PC-9 (cell line): ENCODE data around the gene RBBP4. TPM values are rescaled to one million over a fixed set of nuclear protein-coding genes. Genes with fewer than 3 reads are reported as not detected.

ENCODE experiments used
- Bru-seq: library from RNA; stranded (reverse); fragments of 400-500 nt; gene quantifications from one replicate; lab custom pipeline; 2021; lab: Mats Ljungman, UMichigan
- BruChase-seq, 2 experiments: library from RNA; stranded (reverse); fragments of 400-500 nt; gene quantifications; one replicate each; lab custom pipeline; 2021; lab: Mats Ljungman, UMichigan
- BruUV-seq: library from RNA; stranded (reverse); fragments of 400-500 nt; replicated peaks from 2 replicates; lab custom pipeline; 2021; lab: Mats Ljungman, UMichigan
- CTCF ChIA-PET: fragments of 300-600 bp; sonication (Branson Sonifier 250); formaldehyde crosslinking; loops from one replicate; lab custom pipeline; 2022; ENCODE audit warnings: antibody characterized with exemption; lab: Charles Lee
- POLR2A ChIA-PET: fragments of 300-600 bp; sonication (Branson Sonifier 250); formaldehyde crosslinking; loops from one replicate; lab custom pipeline; 2022; ENCODE audit warnings: antibody characterized with exemption; ENCODE audit not compliant: unreplicated experiment; lab: Charles Lee
- DNase-seq, 2 experiments: peaks; one replicate each; pipeline versions ENCODE4 v3.0.0 to v3.0.0-alpha.2; 2015 to 2022; ENCODE audit warnings: mixed read lengths in 1 of 2
- H2AFZ ChIP-seq: fragments of 200-600 bp; sonication (generic); 2 replicates; pipeline ENCODE4 v1.8.1; 2017; ENCODE audit warnings: antibody characterized with exemption
- H3F3A ChIP-seq: fragments of 200-600 bp; sonication (generic); 2 replicates; pipeline ENCODE4 v1.8.1; 2017; ENCODE audit warnings: antibody characterized with exemption, mild to moderate bottlenecking, low read depth; ENCODE audit not compliant: insufficient read depth
- H3K27ac ChIP-seq: fragments of 200-600 bp; sonication (generic); 2 replicates; pipeline ENCODE4 v1.6.1; 2016; ENCODE audit warnings: mixed run types
- H3K27me3 ChIP-seq: fragments of 200-600 bp; sonication (generic); 2 replicates; pipeline ENCODE4 v1.6.1; 2016; ENCODE audit warnings: low read depth, mixed run types; ENCODE audit not compliant: insufficient read depth
- H3K36me3 ChIP-seq: fragments of 200-600 bp; sonication (generic); 2 replicates; pipeline ENCODE4 v1.6.1; 2016; ENCODE audit warnings: low read depth, mixed run types
- H3K4me1 ChIP-seq: fragments of 200-600 bp; sonication (generic); replicated peaks from 2 replicates; pipeline ENCODE4 v1.6.1; 2016; ENCODE audit warnings: mixed run types; ENCODE audit not compliant: insufficient read depth
- H3K4me2 ChIP-seq: fragments of 200-600 bp; sonication (generic); 2 replicates; pipeline ENCODE4 v1.6.1; 2017; ENCODE audit warnings: mixed run types
- H3K4me3 ChIP-seq: fragments of 200-600 bp; sonication (generic); 2 replicates; pipeline ENCODE4 v1.6.1; 2016; ENCODE audit warnings: mixed run types
- H3K79me2 ChIP-seq: fragments of 200-600 bp; sonication (generic); 2 replicates; pipeline ENCODE4 v1.6.1; 2017; ENCODE audit warnings: low read depth, mixed run types
- H3K9me2 ChIP-seq: fragments of 200-600 bp; sonication (generic); 2 replicates; pipeline ENCODE4 v1.8.1; 2017; ENCODE audit warnings: mild to moderate bottlenecking; ENCODE audit not compliant: insufficient read depth
- H3K9me3 ChIP-seq: fragments of 200-600 bp; sonication (generic); 2 replicates; pipeline ENCODE4 v1.8.1; 2016; ENCODE audit warnings: low read depth; ENCODE audit not compliant: insufficient read depth
- H4K20me1 ChIP-seq: fragments of 200-600 bp; sonication (generic); 2 replicates; pipeline ENCODE4 v1.8.1; 2017; ENCODE audit not compliant: insufficient read depth
- EZH2 ChIP-seq: fragments of 200-600 bp; sonication (generic); IDR thresholded peaks from 2 replicates; pipeline ENCODE4 v1.8.0; 2017; ENCODE audit warnings: antibody characterized with exemption, low read depth
- intact Hi-C: fragments of 100-400 bp; cut with micrococcal nuclease; formaldehyde crosslinking; loops from one replicate; pipeline ENCODE4 v1.10.0; 2022; ENCODE audit not compliant: unreplicated experiment
- long read RNA-seq: library from polyadenylated mRNA; stranded (forward); transcript quantifications from one replicate; pipeline ENCODE4 v2.0.0, GENCODE V29; 2022
- total RNA-seq: library from RNA; stranded (reverse); gene quantifications from 2 replicates; pipeline ENCODE4 v1.2.3, GENCODE V29; 2021
- TF ChIP-seq, protein P1 (sequence below): fragments of 200-600 bp; sonication (generic); conservative IDR thresholded peaks from 2 replicates; pipeline ENCODE4 v1.6.1; 2017; ENCODE audit warnings: mixed run types, antibody characterized with exemption, mild to moderate bottlenecking, moderate library complexity

The RBBP4 gene
- total RNA-seq (185 and 206 TPM in 2 replicates), Bru-seq, nascent RNA (percentile 92 among the genes with signal in this experiment), BruChase-seq, experiment 1, labeled RNA remaining after a 2-hour chase (percentile 92 among the genes with signal in this experiment), BruChase-seq, experiment 2, labeled RNA remaining after a 6-hour chase (percentile 91 among the genes with signal in this experiment)
- long read RNA-seq, full-length matches to known transcripts = 264 of 288 reads
- long read RNA-seq, partial matches to known transcripts = 8 of 288 reads
- long read RNA-seq, other reads (novel, unspliced or antisense) = 16 of 288 reads

DNA sequence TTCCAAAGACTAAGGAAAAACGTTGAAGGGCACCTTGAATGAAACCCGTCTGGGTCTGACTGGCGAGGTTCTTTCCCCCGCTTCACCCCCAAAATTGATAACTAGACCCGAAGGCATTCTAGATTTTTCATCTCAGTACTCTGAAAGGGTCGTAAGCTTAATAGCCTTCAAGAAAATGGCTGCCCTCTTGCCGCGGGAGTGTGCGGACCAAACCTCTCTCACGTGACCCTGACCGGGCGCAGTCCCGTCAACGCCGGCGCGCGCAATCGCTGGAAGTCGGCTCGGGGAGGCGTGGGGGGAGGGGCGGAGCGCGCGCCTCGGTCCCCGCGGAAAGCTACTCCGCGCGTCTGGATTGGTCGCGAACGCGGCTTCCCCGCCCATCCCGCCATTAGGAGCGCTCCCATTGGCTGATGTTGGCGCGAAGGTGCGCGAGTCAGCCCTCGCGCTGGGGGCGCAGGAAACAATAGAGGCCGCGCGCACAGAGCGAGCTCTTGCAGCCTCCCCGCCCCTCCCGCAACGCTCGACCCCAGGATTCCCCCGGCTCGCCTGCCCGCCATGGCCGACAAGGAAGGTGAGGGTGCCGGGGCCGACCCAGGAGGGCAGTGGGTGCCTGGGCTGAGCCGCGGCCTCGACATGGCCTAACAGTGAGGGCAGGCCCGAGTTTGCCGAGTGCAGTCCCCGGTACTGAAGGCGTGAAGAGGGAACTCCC, at the start of gene RBBP4:
RBBP4 (plus strand) TSS at position 457 of the 709 bp plus-strand sequence; CDS start at position 556, 99 bp downstream.
- TF ChIP-seq, protein P1, sequence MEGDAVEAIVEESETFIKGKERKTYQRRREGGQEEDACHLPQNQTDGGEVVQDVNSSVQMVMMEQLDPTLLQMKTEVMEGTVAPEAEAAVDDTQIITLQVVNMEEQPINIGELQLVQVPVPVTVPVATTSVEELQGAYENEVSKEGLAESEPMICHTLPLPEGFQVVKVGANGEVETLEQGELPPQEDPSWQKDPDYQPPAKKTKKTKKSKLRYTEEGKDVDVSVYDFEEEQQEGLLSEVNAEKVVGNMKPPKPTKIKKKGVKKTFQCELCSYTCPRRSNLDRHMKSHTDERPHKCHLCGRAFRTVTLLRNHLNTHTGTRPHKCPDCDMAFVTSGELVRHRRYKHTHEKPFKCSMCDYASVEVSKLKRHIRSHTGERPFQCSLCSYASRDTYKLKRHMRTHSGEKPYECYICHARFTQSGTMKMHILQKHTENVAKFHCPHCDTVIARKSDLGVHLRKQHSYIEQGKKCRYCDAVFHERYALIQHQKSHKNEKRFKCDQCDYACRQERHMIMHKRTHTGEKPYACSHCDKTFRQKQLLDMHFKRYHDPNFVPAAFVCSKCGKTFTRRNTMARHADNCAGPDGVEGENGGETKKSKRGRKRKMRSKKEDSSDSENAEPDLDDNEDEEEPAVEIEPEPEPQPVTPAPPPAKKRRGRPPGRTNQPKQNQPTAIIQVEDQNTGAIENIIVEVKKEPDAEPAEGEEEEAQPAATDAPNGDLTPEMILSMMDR = no peak
- TF ChIP-seq EZH2 = no peak
- CTCF ChIA-PET = interaction anchor here (0.6 to 1.6 kb wide), 2 partner anchors 130 to 216 kb away, joined by 3 to 6 read pairs; no protein-coding TSS in a partner anchor
- POLR2A ChIA-PET = interaction anchor here (0.6 to 0.7 kb wide), 3 partner anchors 14 to 961 kb away, joined by 3 to 6 read pairs (median 5); no protein-coding TSS in a partner anchor
- H3K4me1 ChIP-seq = peaks cover 33% of the 10 kb centered on the region
- BruUV-seq = no TSS peak
- H2AFZ ChIP-seq = peak within 1 kb of the TSS; percentile 90
- H3K4me2 ChIP-seq = peak within 1 kb of the TSS; percentile 99
- peaks cover 34% of the 10 kb centered on the region for H3K36me3 ChIP-seq
- H3K9me3 ChIP-seq = no peaks in the 10 kb centered on the region
- no peaks in the 10 kb centered on the region for H3K27me3 ChIP-seq
- H3F3A ChIP-seq = peaks cover 30% of the 10 kb centered on the region; the same call in 1 of the 2 replicates
- H3K9me2 ChIP-seq = no peaks in the 10 kb centered on the region
- DNase-seq = peak; percentile 85 to 98
- peaks cover 19% of the 10 kb centered on the region; the same call in 1 of the 2 replicates for H4K20me1 ChIP-seq
- peaks cover 83% of the 10 kb centered on the region for H3K79me2 ChIP-seq
- intact Hi-C loops = loop anchor here (1.0 to 5.0 kb wide), 4 partner anchors 114 to 249 kb away; partner anchors contain the start of genes S100PBP, YARS1 and ZBTB8A
- peak within 1 kb of the TSS; percentile 81 for H3K4me3 ChIP-seq
- peak within 1 kb of the TSS; percentile 96 for H3K27ac ChIP-seq

DNA sequence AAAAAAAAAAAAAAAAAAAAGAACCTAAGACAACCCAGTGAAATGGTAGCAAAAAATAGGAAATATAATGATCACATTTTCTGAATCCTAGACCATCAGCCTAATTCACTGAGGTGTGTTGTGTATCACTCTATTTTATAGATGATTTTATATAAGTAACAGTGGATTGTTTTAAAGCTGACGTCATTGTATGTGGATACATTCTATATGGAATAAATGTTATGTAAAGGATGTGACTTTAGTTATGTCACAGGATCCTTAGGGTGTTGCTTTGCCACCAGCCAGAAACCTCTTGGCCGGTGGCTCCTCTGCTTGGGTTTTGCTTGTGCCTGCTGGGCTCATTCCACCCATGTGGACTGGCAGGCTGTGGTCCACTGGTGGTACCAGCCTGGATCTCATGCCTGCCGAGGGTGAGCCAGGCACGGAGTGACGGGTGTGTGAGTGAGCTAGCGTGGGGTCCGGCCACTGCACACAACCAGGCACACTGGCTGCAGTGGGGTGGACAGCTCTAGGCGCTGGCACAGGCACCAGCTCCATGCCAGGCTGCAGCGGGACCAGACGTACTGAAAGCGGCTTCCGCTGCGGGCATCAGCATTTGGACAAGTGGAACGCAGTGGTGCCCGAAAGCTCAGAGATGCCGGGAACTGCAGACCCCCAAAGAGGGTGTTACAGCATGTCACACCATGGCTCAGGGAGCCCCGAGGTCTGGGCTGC, 45.1 kb upstream of the RBBP4 start:
- ChIA-PET CTCF (no interaction called here), POLR2A (no interaction called here)
- intact Hi-C loops = no loop called here
- H3K4me1 ChIP-seq = no peaks in the 10 kb centered on the region
- no TSS peak for BruUV-seq
- no peaks in the 10 kb centered on the region for H3F3A ChIP-seq
- H3K27ac ChIP-seq = no peak overlapping the region
- no peaks in the 10 kb centered on the region for H3K27me3 ChIP-seq
- H2AFZ ChIP-seq = no peak overlapping the region
- no peaks in the 10 kb centered on the region for H3K79me2 ChIP-seq
- no peaks in the 10 kb centered on the region for H4K20me1 ChIP-seq
- H3K36me3 ChIP-seq = no peaks in the 10 kb centered on the region
- H3K9me2 ChIP-seq = no peaks in the 10 kb centered on the region
- H3K4me3 ChIP-seq = no peak overlapping the region
- TF ChIP-seq EZH2 = no peak
- TF ChIP-seq, protein P1 = no peak
- DNase-seq = no peak
- no peak overlapping the region for H3K4me2 ChIP-seq
- no peaks in the 10 kb centered on the region for H3K9me3 ChIP-seq
